ENCODE results near the gene USP11.

DNA sequence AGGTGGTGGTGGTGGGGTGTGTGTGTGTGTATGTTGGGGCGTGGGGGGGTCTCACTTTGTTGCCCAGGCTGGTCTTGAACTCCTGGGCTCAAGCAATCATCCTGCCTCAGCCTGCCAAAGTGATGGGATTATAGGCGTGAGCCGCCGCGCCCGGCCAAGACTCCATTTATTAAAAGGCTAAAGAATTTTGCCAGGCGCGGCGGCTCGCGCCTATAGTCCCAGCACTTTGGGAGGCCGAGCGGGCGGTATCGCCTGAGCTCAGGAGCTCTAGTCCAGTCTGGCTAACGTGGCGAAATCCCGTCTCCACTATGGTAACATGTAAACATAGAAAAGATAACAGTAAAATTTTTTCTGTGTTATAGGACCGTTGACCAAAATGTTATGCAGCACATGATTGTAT, 42.9 kb upstream of the USP11 start:
- TF ChIP-seq, protein P1, sequence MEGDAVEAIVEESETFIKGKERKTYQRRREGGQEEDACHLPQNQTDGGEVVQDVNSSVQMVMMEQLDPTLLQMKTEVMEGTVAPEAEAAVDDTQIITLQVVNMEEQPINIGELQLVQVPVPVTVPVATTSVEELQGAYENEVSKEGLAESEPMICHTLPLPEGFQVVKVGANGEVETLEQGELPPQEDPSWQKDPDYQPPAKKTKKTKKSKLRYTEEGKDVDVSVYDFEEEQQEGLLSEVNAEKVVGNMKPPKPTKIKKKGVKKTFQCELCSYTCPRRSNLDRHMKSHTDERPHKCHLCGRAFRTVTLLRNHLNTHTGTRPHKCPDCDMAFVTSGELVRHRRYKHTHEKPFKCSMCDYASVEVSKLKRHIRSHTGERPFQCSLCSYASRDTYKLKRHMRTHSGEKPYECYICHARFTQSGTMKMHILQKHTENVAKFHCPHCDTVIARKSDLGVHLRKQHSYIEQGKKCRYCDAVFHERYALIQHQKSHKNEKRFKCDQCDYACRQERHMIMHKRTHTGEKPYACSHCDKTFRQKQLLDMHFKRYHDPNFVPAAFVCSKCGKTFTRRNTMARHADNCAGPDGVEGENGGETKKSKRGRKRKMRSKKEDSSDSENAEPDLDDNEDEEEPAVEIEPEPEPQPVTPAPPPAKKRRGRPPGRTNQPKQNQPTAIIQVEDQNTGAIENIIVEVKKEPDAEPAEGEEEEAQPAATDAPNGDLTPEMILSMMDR (conservative IDR thresholded peaks at IDR 0.05; ENCODE audit: low read depth in 2 of 2) = no peak
- no peak for TF ChIP-seq EZH2 (IDR thresholded peaks at IDR 0.05; ENCODE audit: low read depth, unreplicated experiment)
